ENCODE measurements around the gene KATNB1. TPM values are rescaled to one million over a fixed set of nuclear protein-coding genes. Genes with fewer than 3 reads are reported as not detected.
"Not testable (repeated sequence)": the region's sequence is repeated elsewhere in the genome, so short reads cannot be mapped to it uniquely, and the experiment has no call there.

The KATNB1 gene
- total and polyA plus RNA-seq, 12 donors = 9.0 to 15.1 (median 11.0) TPM

GRCh38 chr16:57778658-57779057 lies 43.1 kb downstream of the KATNB1 start:
- intact Hi-C loops (cut with DNase I) = no loop called here
- Histone ChIP-seq H3K27ac (no peak overlapping the region), H3K36me3 (peaks cover 0 to 83% (median 32%) of the 10 kb centered on the region in 9 donors), H3K9me3 (no peaks in the 10 kb centered on the region), H3K27me3 (no peaks in the 10 kb centered on the region), H3K4me1 (peaks cover 0 to 8% (median 2%) of the 10 kb centered on the region in 9 donors), H3K4me3 (no peak overlapping the region)
- no peak for DNase-seq
- no peak for ATAC-seq
- TF ChIP-seq CTCF (IDR thresholded peaks at IDR 0.05) = no peak
- 93 to 95% methylated on average over 5 of the region's 5 CpGs for WGBS, 2 donors

GRCh38 chr16:57779836-57780235 lies 44.3 kb downstream of the KATNB1 start:
- H3K9me3 ChIP-seq, H3K4me1 ChIP-seq, DNase-seq, H3K27me3 ChIP-seq, ATAC-seq, H3K27ac ChIP-seq, H3K4me3 ChIP-seq: not testable (repeated sequence)
- 84 to 89% methylated on average over 5 of the region's 5 CpGs for WGBS, 2 donors
- peaks cover 0 to 90% (median 43%) of the 10 kb centered on the region in 9 donors for H3K36me3 ChIP-seq
- intact Hi-C loops (cut with DNase I) = loop anchor here in 1 of 10 donors (5.0 kb wide), 1 partner anchor 38 kb away; no protein-coding TSS in a partner anchor

- ATAC-seq (no peak), DNase-seq (no peak)
- H3K27me3 ChIP-seq = no peaks in the 10 kb centered on the region
- H3K4me3 ChIP-seq = no peak overlapping the region
- 53 to 98% methylated on average over 1 of the region's 1 CpG for WGBS, 2 donors
- no peaks in the 10 kb centered on the region for H3K9me3 ChIP-seq
- peaks cover 0 to 86% (median 31%) of the 10 kb centered on the region in 9 donors for H3K36me3 ChIP-seq
- H3K27ac ChIP-seq = no peak overlapping the region
- peaks cover 0 to 8% (median 5%) of the 10 kb centered on the region in 9 donors for H3K4me1 ChIP-seq
- TF ChIP-seq CTCF (IDR thresholded peaks at IDR 0.05) = no peak
- intact Hi-C loops (cut with DNase I) = loop anchor here in 1 of 10 donors (5.0 kb wide), 1 partner anchor 39 kb away; no protein-coding TSS in a partner anchor
Observed at GRCh38 chr16:57781349-57781740, 45.8 kb downstream of the KATNB1 start.

- ATAC-seq = no peak
- no peak overlapping the region for H3K27ac ChIP-seq
- DNase-seq = no peak
- no peak for TF ChIP-seq CTCF (IDR thresholded peaks at IDR 0.05)
- H3K27me3 ChIP-seq = no peaks in the 10 kb centered on the region
- H3K4me3 ChIP-seq = no peak overlapping the region
- H3K36me3 ChIP-seq = peaks cover 0 to 81% (median 30%) of the 10 kb centered on the region in 9 donors
- no peaks in the 10 kb centered on the region for H3K9me3 ChIP-seq
- H3K4me1 ChIP-seq = peaks cover 2 to 15% (median 11%) of the 10 kb centered on the region in 9 donors
- intact Hi-C loops (cut with DNase I) = loop anchor here in 1 of 10 donors (5.0 kb wide), 1 partner anchor 40 kb away; no protein-coding TSS in a partner anchor
- WGBS, 2 donors = 91 to 93% methylated on average over 10 of the region's 10 CpGs
Observed at GRCh38 chr16:57781741-57782606, 46.4 kb downstream of the KATNB1 start.

- H3K4me3 ChIP-seq, ATAC-seq, H3K27me3 ChIP-seq, H3K27ac ChIP-seq, DNase-seq, H3K9me3 ChIP-seq: not testable (repeated sequence)
- 92 to 94% methylated on average over 11 of the region's 11 CpGs for WGBS, 2 donors
- intact Hi-C loops (cut with DNase I) = loop anchor here in 1 of 10 donors (5.0 kb wide), 1 partner anchor 40 kb away; no protein-coding TSS in a partner anchor
- H3K4me1 ChIP-seq = peaks cover 6 to 21% (median 18%) of the 10 kb centered on the region in 9 donors
- peaks cover 0 to 78% (median 30%) of the 10 kb centered on the region in 9 donors for H3K36me3 ChIP-seq
Observed at GRCh38 chr16:57782607-57783055, 47.1 kb downstream of the KATNB1 start.
